OCI-LY3 (cell line): ENCODE measurements around the gene RIOX2.

Source experiments
- H2AFZ ChIP-seq: fragments of 200-600, 300-600 bp; shearing (Covaris generic); 2 replicates; pipeline ENCODE4 v1.6.0; 2014; ENCODE audit warnings: antibody characterized with exemption, low read depth, low read length
- H3K27ac ChIP-seq: fragments of 200-600, 300-600 bp; sonication (generic); 2 replicates; pipeline ENCODE4 v1.5.1; 2014; ENCODE audit warnings: mild to moderate bottlenecking, low read length, moderate library complexity, mixed read lengths
- H3K27me3 ChIP-seq: fragments of 200-600, 300-600 bp; sonication (generic); 2 replicates; pipeline ENCODE4 v1.6.1; 2014; ENCODE audit warnings: low read depth, low read length, mixed read lengths
- H3K36me3 ChIP-seq: fragments of 200-600, 300-600 bp; sonication (generic); replicated peaks from 2 replicates; pipeline ENCODE3; 2014; ENCODE audit warnings: low read depth, low read length, mixed read lengths
- H3K4me1 ChIP-seq: fragments of 300-600, 200-600 bp; sonication (generic); 2 replicates; pipeline ENCODE4 v1.6.1; 2014; ENCODE audit warnings: low read length, mixed read lengths
- H3K4me2 ChIP-seq: fragments of 200-600, 300-600 bp; sonication (generic); 2 replicates; pipeline ENCODE4 v1.6.1; 2014; ENCODE audit warnings: low read length, mixed read lengths
- H3K4me3 ChIP-seq: fragments of 300-600, 200-600 bp; sonication (generic); 2 replicates; pipeline ENCODE4 v1.5.1; 2014; ENCODE audit warnings: antibody characterized with exemption, mild to moderate bottlenecking, low read length, moderate library complexity
- H3K79me2 ChIP-seq: fragments of 300-600, 200-600 bp; shearing (Covaris generic); 2 replicates; pipeline ENCODE4 v1.6.1; 2014; ENCODE audit warnings: mild to moderate bottlenecking, low read length, mixed read lengths
- H3K9ac ChIP-seq: fragments of 300-600, 200-600 bp; shearing (Covaris generic); 2 replicates; pipeline ENCODE4 v1.6.0; 2014; ENCODE audit warnings: mild to moderate bottlenecking, low read length, moderate library complexity
- H3K9me3 ChIP-seq: fragments of 200-600, 300-600 bp; shearing (Covaris generic); 2 replicates; pipeline ENCODE4 v1.6.1; 2014; ENCODE audit warnings: low read length, mixed read lengths; ENCODE audit not compliant: insufficient read depth
- H4K20me1 ChIP-seq: fragments of 200-600, 300-600 bp; sonication (generic); 2 replicates; pipeline ENCODE4 v1.6.1; 2016; ENCODE audit warnings: low read length, mixed read lengths; ENCODE audit not compliant: insufficient read depth
- EZH2phosphoT487 ChIP-seq: fragments of 200-600 bp; shearing (Covaris generic); IDR thresholded peaks from 2 replicates; pipeline ENCODE4 v1.6.1; 2018; ENCODE audit warnings: antibody characterized with exemption, mixed run types, low read depth
- TF ChIP-seq, protein P1 (sequence below): fragments of 200-600, 300-600 bp; sonication (generic); IDR thresholded peaks from 2 replicates; pipeline ENCODE4 v1.5.1; 2014; ENCODE audit warnings: antibody characterized with exemption, low read length, low read depth

The RIOX2 gene

DNA sequence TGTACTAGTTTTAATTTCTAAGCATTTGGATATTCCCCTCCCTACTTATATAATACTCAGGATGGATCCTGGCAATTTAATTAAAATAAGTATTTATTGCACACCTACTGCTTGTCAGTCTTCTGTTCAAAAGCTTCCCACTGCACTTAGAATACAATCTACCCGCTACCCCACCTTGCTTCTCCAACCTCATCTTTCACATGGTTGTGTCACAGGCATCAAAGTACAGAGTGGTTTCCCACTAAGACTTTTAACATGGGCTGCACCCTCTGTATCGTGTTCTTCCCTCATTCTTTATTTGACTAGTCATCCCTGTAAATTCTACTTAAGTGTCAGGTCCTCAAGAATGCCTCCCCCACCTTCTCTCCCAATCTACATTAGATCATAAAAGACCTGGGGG is 35.0 kb downstream of the RIOX2 start:
- Histone ChIP-seq H3K27ac (no peak overlapping the region), H4K20me1 (no peaks in the 10 kb centered on the region), H2AFZ (no peak overlapping the region), H3K36me3 (peaks cover 8% of the 10 kb centered on the region), H3K27me3 (no peaks in the 10 kb centered on the region), H3K9ac (no peak overlapping the region), H3K4me3 (no peak overlapping the region), H3K4me2 (no peak overlapping the region), H3K79me2 (no peaks in the 10 kb centered on the region), H3K4me1 (peaks cover 5% of the 10 kb centered on the region), H3K9me3 (no peaks in the 10 kb centered on the region)
- TF ChIP-seq EZH2phosphoT487: no peak
- TF ChIP-seq, protein P1, sequence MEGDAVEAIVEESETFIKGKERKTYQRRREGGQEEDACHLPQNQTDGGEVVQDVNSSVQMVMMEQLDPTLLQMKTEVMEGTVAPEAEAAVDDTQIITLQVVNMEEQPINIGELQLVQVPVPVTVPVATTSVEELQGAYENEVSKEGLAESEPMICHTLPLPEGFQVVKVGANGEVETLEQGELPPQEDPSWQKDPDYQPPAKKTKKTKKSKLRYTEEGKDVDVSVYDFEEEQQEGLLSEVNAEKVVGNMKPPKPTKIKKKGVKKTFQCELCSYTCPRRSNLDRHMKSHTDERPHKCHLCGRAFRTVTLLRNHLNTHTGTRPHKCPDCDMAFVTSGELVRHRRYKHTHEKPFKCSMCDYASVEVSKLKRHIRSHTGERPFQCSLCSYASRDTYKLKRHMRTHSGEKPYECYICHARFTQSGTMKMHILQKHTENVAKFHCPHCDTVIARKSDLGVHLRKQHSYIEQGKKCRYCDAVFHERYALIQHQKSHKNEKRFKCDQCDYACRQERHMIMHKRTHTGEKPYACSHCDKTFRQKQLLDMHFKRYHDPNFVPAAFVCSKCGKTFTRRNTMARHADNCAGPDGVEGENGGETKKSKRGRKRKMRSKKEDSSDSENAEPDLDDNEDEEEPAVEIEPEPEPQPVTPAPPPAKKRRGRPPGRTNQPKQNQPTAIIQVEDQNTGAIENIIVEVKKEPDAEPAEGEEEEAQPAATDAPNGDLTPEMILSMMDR: no peak

DNA sequence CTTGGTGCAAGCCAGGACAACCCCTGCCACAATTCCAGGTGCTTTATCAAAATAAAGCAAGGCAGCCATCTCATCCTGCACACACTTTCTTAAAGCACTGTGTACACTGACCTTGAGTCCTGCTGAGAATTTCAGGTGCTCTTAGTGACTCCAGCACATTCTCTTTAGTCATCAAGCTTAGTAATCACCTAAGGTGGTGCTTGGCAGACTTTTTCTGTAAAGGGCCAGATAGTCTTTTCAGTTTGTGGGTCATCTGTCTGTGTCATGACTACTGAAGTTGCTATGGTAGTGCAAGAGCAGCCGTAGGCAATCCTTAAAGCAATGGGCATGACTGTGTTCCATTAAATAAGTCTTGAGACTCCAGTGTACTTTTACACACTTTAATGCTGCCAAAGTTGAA is 36.4 kb downstream of the RIOX2 start:
- H3K79me2 ChIP-seq: no peaks in the 10 kb centered on the region
- H3K4me2 ChIP-seq: no peak overlapping the region
- no peaks in the 10 kb centered on the region for H3K27me3 ChIP-seq
- H3K36me3 ChIP-seq: peaks cover 4% of the 10 kb centered on the region
- no peaks in the 10 kb centered on the region for H4K20me1 ChIP-seq
- H2AFZ ChIP-seq: no peak overlapping the region
- H3K9ac ChIP-seq: no peak overlapping the region
- no peaks in the 10 kb centered on the region for H3K9me3 ChIP-seq
- H3K4me1 ChIP-seq: peaks cover 5% of the 10 kb centered on the region
- no peak overlapping the region for H3K4me3 ChIP-seq
- H3K27ac ChIP-seq: no peak overlapping the region
- no peak for TF ChIP-seq EZH2phosphoT487
- TF ChIP-seq, protein P1: no peak

DNA sequence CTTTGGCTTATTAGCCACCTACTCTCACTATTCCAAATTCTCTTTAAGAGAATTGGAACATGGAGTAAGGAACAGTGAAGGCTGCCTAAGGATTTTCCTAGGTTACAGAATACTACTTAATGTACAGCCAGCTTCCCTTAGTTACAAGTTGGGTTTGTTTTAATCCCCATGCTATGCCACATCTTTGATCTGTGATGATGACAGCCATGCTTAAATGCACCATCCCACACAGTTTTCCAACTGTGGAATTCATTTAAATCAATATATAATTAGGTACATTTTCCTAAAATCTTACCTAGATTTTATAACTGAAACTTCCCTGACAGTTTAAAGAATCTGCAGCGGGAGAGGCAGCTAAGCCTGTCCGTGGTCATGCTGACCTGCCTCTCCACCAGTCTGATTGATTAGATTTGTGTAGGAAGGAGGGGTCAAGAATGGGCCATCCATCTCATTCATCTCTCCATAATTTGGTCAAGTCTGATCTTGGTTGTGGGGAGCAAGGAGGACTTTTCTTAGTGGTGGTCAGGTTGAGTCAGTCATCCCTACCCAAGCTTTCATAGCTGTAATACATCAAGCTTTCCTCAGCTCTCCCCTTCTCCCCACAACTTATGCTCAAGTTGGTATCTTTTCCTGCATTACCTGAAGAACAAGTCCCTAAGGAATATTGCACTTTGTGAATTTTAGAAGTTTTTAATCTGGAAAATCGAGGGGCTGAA is 37.1 kb downstream of the RIOX2 start:
- Histone ChIP-seq H3K27me3 (no peaks in the 10 kb centered on the region), H3K4me2 (no peak overlapping the region), H2AFZ (no peak overlapping the region), H3K9ac (no peak overlapping the region), H3K4me1 (peaks cover 5% of the 10 kb centered on the region), H3K27ac (no peak overlapping the region), H4K20me1 (no peaks in the 10 kb centered on the region), H3K4me3 (no peak overlapping the region), H3K9me3 (no peaks in the 10 kb centered on the region), H3K36me3 (peaks cover 4% of the 10 kb centered on the region), H3K79me2 (no peaks in the 10 kb centered on the region)
- no peak for TF ChIP-seq EZH2phosphoT487
- TF ChIP-seq, protein P1: no peak

- TF ChIP-seq, protein P1: no peak
- no peak for TF ChIP-seq EZH2phosphoT487
- Histone ChIP-seq H3K79me2 (no peaks in the 10 kb centered on the region), H3K4me2 (no peak overlapping the region), H3K36me3 (peaks cover 2% of the 10 kb centered on the region), H3K9ac (no peak overlapping the region), H3K27ac (no peak overlapping the region), H3K4me1 (peaks cover 5% of the 10 kb centered on the region), H4K20me1 (no peaks in the 10 kb centered on the region), H2AFZ (no peak overlapping the region), H3K9me3 (no peaks in the 10 kb centered on the region), H3K4me3 (no peak overlapping the region), H3K27me3 (no peaks in the 10 kb centered on the region)
Measured at GRCh38 chr3:97932387-97932801, 39.8 kb downstream of the RIOX2 start.
